ENCODE data around the gene RHBDF1.

GRCh38 chr16:104355-104754 lies 31.9 kb upstream of the RHBDF1 start:
- TF ChIP-seq CTCF (conservative IDR thresholded peaks at IDR 0.05; ENCODE audit: low read depth, low read length) (no peak), EZH2 (IDR thresholded peaks at IDR 0.05; ENCODE audit: borderline replicate concordance, low read depth, low read length, poor library complexity, severe bottlenecking) (no peak)
